SK-N-DZ (cell line): ENCODE measurements around the gene NTPCR.

Experiments used
- DNase-seq: peaks from one replicate; pipeline ENCODE4 v3.0.0-alpha.2; 2015; ENCODE audit warnings: low spot score

The NTPCR gene

DNA sequence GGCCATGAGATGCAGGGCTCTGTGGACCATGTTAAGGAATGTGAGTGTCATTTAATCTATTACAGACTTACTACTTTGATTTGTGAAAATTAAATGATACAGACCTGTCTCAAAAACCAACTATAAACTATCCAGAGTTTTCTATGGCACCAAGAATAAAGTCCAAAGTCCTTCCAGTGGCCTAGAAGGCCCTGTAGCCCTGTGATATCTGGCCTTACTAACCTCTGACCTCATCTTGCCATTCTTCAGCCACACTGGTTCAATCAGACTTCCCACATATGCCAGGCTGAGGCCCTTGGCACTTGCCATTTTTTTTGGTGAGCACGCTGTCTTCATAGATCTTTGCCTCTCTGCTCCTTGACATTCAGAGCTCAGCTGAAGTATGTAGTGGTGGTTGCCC lies 7.7 kb downstream of the NTPCR start:
- no peak for DNase-seq

DNA sequence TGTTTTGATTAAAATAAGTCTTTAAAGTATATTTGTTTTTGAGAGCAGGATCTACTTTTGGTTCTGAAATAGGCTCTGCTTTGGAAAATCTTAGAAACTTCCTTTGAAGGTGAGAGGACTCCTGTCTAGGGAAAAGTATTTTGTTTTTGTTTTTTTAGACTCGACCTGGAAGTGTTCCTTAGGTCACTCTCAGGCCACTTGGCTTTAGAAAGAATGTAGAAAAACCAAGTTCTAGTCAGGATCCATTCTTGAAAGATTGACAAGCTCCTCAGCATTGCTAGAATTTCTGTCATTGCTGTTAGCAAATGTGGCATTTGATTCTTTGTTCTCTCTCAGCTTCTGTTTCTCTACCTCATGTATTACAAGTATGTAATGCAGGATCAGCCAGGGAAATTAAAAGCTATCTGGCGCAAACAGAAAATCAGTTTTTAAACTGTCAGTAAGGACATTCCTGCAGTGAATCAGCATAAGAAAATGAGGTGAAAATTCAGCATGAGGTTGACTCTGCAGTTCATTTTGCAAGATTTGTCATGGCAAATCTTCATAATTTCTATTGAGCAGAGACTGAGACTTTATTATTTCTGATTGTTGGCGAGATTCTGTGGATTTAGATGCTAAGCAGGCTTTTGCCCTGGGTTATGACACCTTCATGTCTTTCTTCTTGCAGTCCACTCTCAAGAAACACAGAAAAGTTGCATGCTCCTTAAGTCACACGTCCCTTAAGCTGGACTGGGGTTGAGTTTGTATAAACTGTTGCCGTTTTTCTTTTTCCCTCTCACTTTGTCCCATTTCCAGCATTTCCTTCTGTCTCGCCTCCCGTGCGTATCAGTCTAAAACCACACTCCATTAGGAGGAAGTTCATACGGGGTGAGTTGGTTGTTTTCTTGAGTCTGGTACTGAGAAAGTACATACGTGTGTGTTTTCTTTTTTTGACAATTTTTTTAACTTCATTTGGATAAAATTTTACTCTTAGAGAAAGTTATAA lies 12.6 kb downstream of the NTPCR start:
- no peak for DNase-seq

DNA sequence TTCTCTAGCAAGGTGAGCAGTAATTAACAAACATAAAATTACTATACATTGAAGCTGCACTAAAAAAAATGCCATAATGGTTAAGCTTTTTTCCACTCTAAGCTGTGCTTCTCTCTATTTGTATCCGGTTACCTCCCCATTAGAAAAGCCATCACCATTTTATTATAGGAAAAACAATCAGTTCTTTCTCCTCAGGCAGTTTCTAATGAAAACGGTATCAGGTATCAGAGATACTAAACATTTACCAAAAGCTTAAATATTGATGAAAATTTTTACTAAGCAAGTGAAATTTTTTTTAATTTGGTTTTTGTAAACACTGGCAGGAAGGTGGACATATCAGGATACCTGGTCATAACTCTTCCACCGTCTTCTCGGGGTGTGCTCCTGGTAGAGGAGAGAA lies 14.2 kb downstream of the NTPCR start:
- DNase-seq, result no peak

DNA sequence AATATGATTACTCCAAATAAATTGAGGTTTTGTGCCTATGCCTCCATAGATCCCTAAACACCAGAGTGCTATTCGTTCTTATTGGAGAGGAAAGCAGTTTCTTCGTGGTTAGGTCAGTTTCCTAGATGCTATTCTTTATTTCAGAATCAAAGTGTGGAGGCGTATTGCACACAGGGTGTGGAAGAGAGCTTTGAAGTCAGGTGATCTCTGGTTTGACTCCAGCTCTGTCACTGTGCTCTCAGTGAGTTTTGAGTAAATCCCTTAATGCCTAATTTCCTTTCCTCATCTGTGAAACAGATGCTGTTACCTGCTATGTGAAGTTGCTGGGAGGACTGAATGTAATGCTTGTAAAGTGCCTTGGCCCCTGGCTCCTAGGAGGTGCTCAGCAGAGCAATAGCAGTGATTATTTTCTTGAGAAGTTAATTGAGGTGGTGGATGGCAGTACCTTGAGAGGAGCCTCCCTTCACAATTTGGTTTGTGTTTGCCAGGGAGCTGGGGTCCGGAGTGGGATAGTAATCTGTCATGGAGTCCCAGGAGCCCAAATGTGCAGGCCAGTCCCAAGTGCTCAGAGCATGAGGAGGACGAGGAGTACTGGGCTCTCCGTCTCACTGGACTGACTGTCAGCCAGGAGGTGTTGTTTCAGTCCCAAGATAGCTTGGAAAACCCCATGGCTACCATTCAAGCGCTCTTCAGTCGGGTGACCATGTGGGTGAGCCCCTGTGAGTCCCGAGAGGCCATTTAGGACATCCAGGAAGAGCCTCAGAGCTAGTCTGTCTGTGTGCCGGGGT lies 14.9 kb downstream of the NTPCR start:
- DNase-seq, result no peak

DNA sequence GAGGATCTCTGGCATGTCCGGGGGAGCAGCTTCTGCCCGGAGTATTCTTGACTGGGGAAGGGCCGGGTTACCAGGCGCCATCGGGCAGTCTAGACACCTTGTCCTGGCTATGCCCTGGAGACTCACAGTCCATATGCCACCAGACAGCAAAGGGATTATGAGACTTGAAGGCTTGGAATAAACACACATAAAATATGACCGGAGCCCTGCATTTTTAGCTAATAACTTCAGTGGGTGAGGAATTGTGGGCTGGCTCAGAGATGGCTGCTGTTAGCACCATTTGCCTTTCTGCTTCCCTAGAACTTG lies 15.5 kb downstream of the NTPCR start:
- DNase-seq, result no peak

DNA sequence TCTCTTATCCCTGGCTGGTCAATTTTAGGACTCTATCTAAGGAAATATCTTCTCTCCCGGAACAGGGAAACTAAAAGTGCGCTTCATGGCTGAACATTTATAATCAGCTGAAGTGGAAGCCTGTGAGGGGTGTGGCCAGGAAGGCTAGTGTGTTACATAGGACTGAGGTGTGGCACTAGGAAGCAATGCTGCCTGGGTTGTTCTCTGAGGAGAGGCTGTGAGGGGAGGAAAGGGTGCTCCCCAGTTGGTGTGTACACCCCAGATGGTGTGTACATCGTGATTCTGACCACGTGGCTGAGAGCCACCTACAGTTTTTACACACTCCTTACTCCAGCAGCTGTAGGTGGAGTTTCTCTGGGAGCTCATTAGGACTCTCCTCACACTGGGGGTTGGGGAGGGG lies 16.3 kb downstream of the NTPCR start:
- DNase-seq, result no peak

DNA sequence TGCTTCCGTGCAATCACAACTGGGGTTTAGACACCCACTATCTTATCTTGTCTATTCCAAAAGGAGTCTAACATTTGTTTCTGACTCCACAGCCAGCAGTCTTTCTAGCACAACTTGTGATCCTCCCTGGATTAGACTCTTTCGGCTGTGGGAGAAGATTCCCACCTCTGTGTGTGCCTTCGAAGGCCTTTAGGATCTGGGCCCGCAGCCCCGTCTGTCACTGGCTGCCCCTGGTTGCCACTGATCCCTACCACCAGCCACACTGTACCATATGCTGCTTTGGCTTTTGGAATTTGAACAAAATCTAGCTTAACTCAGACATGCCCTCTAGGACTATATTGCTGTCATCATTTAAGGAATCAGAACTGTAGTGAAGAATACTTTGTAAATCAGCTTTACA lies 18.0 kb downstream of the NTPCR start:
- no peak for DNase-seq

DNA sequence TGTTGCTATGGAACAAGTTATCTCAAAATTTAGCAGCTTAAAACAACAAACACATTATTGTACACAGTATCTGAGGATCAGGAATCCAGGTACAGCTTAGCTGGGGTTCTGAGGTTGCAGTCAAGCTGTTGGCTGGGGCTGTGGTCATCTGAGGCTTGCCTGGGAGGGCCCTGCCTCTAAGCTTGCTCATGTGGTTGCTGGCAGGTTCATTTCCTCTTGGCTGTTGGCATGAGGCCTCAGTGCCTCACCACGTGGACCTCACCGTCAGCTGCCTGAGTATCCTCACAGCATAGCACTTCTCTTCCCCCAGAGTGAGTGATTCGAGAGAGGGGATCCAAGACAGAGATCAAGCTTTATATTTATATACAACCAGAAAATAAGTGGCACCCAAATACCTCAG lies 18.6 kb downstream of the NTPCR start:
- no peak for DNase-seq

DNA sequence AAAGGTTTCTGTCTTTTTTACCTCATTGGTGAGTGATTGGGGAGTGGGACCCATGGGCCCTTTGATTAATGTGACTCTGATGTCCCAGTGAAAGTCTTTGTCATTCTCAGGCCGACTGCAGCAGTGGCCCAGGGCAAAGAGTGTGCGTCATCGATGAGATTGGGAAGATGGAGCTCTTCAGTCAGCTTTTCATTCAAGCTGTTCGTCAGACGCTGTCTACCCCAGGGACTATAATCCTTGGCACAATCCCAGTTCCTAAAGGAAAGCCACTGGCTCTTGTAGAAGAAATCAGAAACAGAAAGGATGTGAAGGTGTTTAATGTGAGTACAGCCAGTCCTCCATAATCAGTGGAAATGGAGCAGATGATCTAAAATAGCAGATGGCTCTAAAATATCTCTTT lies 19.4 kb downstream of the NTPCR start:
- DNase-seq, result no peak

DNA sequence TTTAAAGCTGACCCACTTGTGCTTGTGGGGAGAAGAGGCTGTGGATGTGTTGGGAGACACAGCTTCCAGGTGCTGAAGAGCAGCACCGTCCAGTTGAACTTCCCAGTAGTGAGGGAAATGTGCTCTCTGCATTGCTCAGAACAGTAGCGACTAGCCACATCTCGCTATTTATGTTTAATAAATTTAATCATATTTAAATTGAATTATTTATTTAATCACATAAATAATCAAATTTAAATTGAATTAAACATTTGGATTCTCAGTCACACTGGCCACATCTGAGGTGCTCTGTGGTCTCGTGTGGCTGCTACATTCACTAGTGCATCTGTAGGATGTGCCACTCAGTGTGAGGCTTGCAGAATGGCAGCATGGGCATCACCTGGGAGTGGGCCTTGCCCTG lies 20.1 kb downstream of the NTPCR start:
- no peak for DNase-seq

DNA sequence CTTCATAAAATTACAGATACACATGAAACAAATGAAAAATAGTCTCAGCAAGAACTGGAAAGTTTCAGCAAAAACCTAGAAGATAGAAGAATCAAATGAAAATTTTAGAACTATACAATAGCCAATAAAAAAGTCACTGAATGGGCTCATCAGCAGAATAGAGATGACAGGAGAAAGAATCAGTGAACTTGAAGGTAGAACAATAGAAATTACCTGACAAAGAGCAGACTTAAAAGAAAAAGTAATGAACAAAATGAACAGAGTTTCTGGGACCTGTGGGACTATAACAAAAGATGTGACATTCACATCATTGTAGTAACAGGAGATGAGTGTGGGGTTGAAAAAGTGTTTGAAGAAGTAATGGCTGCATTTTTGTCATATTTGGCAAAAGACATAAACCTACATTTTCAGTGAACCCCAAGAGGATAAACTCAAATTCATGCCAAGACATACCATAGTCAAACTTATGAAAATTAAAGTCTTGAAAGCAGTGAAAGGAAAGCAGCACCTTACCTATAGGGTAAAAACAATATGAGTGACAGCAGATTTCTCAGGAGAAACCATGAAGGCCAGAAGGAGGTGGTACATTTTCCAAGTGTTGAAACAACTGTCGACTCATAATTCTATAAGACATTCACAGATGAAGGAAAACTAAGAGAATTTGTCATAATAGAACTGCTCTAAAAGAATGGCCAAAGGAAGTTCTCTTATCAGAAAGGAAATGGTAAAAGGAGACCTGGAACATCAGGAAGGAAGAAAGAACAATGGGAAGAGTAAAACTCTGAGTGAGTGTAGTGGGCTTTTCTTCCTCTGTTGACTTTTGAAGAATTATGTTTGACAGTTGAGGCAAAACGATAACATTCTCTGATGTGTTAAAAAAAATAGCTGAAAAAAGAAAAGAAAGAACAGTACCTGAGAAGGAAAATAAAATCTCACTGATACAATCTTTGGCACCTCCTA lies 23.5 kb downstream of the NTPCR start:
- DNase-seq, result no peak

DNA sequence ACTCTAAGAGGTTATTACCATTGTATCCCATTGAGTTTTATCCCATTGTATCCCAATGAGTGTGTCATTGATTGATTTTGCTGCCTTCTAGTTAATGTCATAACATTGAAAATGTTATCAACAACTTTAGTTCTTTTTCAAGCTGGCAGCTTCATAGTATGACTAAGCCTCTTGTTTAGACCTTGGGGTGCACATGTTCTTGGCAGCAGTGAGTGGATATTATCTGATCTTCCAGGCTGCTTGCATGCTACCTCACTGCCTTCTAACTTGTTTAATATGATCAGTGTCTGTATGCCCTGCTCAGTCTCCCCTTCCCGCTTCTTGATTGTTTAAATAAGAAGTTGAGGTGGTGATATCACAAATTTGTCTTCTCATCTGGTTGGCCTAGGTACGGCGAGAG lies 24.6 kb downstream of the NTPCR start:
- no peak for DNase-seq

DNA sequence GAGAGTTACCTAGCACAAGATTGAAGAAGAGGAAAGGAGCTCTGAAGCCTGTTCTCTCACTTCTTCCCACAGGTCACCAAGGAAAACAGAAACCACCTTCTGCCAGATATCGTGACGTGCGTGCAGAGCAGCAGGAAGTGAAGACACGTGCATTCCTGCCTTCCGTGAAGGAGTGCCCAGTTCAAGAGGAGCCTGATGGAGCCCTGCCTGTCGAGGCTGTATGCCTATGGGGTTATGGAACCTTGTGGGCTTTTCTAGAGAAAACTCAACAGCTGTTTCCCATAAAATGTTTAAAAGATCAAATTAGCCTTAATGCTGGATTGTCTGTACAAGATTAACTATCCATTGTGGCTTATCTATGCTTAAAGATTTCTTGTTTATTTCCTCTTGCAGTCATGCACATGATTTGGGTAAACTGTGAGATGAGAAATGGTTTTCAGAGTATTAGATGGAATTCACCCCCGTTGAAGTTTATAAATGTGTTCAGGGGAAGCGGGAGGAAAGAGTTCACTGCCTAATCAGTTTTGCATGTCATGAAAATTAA lies 27.8 kb downstream of the NTPCR start:
- DNase-seq, result peak; percentile 80

DNA sequence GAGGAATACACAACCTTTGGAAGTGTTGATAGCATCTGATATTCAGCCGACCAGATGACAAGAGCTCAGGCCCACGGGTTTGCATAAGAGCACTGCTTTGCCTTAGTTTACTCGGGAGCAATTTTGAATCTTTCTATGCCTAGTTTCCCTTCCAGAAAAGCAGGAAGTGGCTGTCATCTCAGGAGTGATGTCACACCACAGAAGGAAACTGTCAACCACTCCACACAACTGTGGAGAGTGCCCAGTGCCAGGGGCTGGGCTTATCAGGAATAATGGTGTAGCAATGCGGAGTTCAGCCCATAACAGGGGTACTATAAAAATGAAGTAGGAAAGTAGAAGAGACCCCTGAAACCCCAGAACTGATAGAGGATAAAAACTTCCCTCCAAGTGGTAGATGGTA lies 28.4 kb downstream of the NTPCR start:
- DNase-seq, result no peak

DNA sequence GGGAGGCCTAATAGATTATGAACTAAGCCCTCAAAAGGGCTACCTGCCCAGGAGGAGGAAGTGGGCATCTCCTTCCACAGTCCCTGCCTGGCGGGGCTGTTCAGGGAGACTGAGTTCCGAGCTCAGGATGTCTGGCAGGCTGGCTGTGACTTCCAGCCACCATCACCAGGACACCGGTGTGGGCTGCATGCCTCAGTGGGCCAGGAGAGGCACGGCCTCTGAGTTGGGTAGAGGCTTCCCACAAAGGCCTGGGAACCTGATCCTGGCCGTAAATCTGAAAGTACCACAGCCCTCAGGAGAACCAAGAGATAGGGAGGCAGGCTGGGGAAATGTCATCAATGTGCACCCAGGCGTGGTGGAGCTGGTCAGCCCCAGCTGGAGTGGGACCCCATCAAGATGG lies 29.1 kb downstream of the NTPCR start:
- DNase-seq, result no peak

DNA sequence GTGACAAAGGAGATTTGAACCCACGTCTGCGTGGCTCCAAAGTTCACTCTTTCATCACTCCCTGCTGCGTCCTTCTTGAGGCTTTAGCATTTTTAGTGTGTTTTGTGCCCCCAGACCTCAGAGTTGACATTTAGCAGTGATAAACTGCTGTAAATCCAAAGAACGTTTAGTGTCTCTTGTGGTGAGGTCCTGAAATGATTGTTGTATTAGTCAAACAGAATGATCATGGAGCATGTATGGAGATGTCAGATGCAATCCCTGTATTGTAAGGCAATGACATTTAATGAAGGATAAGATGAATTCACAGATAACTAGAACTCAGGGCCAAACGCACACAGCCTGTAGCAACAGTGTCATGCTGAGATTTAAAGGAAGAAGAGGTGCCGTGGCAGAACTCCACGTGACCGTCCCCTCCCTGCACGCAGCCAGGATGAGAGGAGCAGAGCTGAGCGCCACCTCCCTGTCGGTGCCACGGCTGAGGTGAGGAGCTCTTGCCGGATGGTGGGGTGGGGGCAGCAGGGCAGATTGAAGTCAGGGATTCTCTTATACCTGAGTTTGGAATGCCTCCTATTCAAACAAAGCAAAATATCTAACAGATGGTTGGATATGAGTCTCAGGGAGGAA lies 30.1 kb downstream of the NTPCR start:
- no peak for DNase-seq

DNA sequence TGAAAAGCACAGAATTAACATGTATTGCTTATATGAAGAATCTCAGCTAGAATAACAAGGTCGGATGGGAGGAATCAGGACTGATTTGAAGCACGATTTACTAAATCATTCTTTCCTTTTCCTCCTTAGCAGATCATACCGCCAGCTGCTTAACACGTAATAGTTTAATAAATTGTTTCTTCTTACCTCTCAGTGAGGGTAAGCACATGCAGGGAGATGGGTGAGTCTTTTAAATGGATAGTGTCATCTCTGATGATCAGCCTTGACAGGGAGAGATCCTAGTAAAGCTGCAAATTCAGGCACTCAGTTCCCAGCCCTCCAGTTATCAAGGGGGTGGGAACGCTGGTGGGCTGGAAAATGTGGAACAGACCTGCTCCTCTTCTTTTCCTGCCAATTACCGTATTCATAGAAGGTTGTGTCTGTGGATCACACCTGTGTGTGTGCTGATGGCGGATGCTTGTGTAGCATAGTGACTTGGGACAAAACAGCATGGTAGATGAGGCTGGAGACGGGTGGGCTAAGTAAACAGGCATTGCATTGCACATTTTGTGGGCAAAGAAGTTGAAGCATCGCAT lies 30.7 kb downstream of the NTPCR start:
- DNase-seq, result no peak

DNA sequence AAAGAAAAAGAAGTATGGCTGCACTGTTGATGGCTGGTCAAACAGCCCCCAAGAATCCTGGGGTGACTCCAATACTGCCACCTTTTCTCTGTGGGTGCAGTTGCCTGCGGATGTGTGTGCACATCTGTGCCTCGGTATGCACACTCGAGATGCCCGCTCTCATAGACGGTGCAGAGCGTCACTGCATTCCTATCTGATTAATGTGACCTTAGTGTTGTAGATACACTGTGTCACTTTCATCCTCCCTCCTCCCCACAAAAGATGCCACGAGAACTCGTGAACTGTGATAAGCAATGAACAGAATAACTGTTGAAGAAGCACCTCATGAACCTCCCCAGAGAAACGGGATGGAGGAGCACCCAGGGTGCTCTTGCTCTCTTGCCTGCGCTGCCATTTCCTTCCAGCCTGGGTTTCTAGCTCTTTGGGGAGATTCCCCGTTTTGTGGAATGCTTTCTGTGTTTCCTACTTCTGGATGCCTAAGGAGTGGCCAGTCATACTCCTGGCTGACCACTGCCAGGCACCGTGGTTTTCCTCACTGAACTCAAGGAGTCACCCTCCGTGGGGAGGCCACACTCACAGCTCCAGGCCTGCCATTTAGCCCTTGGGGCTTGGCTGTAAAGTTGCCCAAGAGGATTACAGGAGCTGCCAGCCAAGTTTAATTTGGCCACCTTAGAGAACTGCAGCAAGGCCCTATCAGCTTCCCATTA lies 32.0 kb downstream of the NTPCR start:
- DNase-seq, result no peak

DNA sequence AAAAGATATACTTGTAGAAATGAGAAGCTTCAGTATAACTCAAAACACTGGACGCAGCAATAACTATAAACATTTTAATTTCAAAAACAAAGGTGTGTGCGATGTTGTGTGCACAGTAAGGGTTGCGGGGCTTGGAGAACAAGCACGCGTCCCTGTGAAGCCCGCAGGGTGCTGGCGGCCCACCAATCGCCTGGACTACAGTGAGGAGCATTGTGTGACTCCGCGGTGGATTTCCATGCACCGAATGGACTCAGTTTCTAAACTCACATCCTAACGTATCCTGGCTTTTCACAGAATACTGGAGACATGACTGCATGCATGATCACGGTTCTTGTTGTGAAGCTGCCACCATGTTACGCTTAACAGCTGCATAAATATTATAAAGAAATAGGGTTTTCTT lies 33.0 kb downstream of the NTPCR start:
- DNase-seq, result no peak
